Mucosa of rectum (tissue), 2 donors: ENCODE measurements around the gene IGFBP6.

Experiments used
- H3K27ac ChIP-seq, 2 donors: one replicate each; pipeline ENCODE4 v1.7.0; 2013; ENCODE audit warnings: inconsistent platforms in 2 of 2, low read depth in 2 of 2, low read length in 2 of 2
- H3K27me3 ChIP-seq, 2 donors: one replicate each; pipeline ENCODE4 v1.7.0; 2013; ENCODE audit warnings: low read length in 2 of 2; ENCODE audit not compliant: control insufficient read depth in 2 of 2, insufficient read depth in 2 of 2
- H3K36me3 ChIP-seq, 2 donors: one replicate each; pipeline ENCODE4 v1.7.0; 2013; ENCODE audit warnings: low read length in 2 of 2; ENCODE audit not compliant: control insufficient read depth in 2 of 2, insufficient read depth in 2 of 2
- H3K4me1 ChIP-seq, 2 donors: one replicate each; pipeline ENCODE4 v1.7.0; 2013; ENCODE audit warnings: low read length in 2 of 2, mild to moderate bottlenecking in 1 of 2; ENCODE audit not compliant: control insufficient read depth in 2 of 2, insufficient read depth in 2 of 2
- H3K4me3 ChIP-seq, 2 donors: one replicate each; pipeline ENCODE4 v1.7.0; 2013; ENCODE audit warnings: low read length in 2 of 2
- H3K9ac ChIP-seq, 2 donors: one replicate each; pipeline ENCODE4 v1.7.0; 2013; ENCODE audit warnings: low read length in 2 of 2, low read depth in 1 of 2, mild to moderate bottlenecking in 1 of 2
- H3K9me3 ChIP-seq, 2 donors: one replicate each; pipeline ENCODE4 v1.7.0; 2013; ENCODE audit warnings: low read length in 2 of 2; ENCODE audit not compliant: control insufficient read depth in 2 of 2
- donor health status: healthy.
- donor health status: Normal muscosa, but diverticular disease.

Gene IGFBP6

GRCh38 chr12:53053218-53054111 lies 44.0 kb upstream of the IGFBP6 start:
- Histone ChIP-seq H3K4me3 (peak overlapping the region; percentile 76 to 82), H3K27ac (peak overlapping the region; percentile 93 to 96), H3K9ac (peak overlapping the region; percentile 70 to 77), H3K4me1 (peaks cover 49 to 55% of the 10 kb centered on the region in 2 donors), H3K9me3 (no peaks in the 10 kb centered on the region), H3K27me3 (no peaks in the 10 kb centered on the region), H3K36me3 (peaks cover 0 to 2% of the 10 kb centered on the region in 2 donors)

DNA sequence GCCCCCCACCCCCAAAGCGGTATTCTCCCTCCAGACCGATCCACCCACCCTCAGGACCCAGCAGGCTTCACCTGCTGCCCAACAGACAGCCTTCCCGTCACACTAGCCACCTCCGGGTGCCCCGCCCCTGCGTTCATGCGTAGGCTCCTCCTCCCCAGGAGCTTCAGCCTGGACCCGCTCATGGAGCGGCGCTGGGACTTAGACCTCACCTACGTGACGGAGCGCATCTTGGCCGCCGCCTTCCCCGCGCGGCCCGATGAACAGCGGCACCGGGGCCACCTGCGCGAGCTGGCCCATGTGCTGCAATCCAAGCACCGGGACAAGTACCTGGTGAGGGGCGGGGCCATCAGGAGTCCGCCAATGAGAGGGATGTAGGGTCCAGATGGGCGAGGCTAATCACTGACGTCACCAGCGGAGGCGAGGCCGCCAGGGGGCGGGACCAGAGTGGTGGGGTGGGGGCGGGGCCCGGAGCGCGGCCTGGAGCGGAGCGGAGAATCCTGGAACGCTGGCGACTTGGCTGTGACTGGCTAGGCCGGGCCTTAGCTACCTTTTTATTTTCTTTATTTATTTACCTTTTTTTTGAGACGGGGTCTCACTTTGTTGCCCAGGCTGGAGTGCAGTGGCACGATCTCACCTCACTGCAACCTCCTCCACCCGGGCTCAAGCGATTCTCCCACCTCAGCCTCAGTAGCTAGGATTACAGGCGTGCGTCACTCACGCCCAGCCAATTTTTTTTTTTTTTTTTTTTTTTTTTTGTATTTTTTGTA lies 43.2 kb upstream of the IGFBP6 start:
- Histone ChIP-seq H3K27ac (peak overlapping the region; percentile 93 to 96), H3K9me3 (no peaks in the 10 kb centered on the region), H3K36me3 (peaks cover 0 to 2% of the 10 kb centered on the region in 2 donors), H3K4me1 (peaks cover 41 to 46% of the 10 kb centered on the region in 2 donors), H3K27me3 (no peaks in the 10 kb centered on the region), H3K9ac (peak overlapping the region; percentile 70 to 77), H3K4me3 (peak overlapping the region; percentile 76 to 82)

- Histone ChIP-seq H3K9ac (no peak overlapping the region), H3K4me3 (no peak overlapping the region), H3K36me3 (peaks cover 0 to 2% of the 10 kb centered on the region in 2 donors), H3K4me1 (peaks cover 35 to 39% of the 10 kb centered on the region in 2 donors), H3K27ac (no peak overlapping the region), H3K27me3 (no peaks in the 10 kb centered on the region), H3K9me3 (no peaks in the 10 kb centered on the region)
Measured at GRCh38 chr12:53055471-53056266, 41.8 kb upstream of the IGFBP6 start.

- Histone ChIP-seq H3K27me3 (no peaks in the 10 kb centered on the region), H3K9me3 (no peaks in the 10 kb centered on the region), H3K36me3 (peaks cover 0 to 2% of the 10 kb centered on the region in 2 donors), H3K4me3 (no peak overlapping the region), H3K27ac (no peak overlapping the region), H3K9ac (no peak overlapping the region), H3K4me1 (peaks cover 35 to 38% of the 10 kb centered on the region in 2 donors)
Measured at GRCh38 chr12:53056296-53056695, 41.2 kb upstream of the IGFBP6 start.

DNA sequence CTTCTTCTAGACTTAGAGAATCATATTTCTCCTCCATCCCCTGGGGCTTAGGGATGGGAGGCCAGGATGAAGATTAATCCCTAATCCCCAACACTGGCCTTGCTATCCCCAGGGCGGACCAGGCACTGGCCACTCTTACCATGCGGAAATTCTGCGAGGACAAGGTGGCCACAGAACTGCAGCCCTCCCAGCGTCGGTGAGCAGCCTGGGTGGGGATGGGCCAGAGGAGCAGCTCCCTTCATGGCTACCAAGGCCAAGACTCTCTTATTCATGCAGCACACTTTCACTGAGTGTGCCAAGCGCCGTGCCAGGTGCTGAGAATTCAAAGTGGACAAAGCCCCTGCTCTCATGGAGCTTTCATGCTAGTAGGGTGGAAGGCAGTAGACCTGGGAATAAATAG lies 40.6 kb upstream of the IGFBP6 start:
- no peaks in the 10 kb centered on the region for H3K9me3 ChIP-seq
- H3K4me3 ChIP-seq: no peak overlapping the region
- peaks cover 0 to 2% of the 10 kb centered on the region in 2 donors for H3K36me3 ChIP-seq
- H3K27ac ChIP-seq: no peak overlapping the region
- H3K4me1 ChIP-seq: peaks cover 33 to 35% of the 10 kb centered on the region in 2 donors
- H3K27me3 ChIP-seq: no peaks in the 10 kb centered on the region
- H3K9ac ChIP-seq: no peak overlapping the region

DNA sequence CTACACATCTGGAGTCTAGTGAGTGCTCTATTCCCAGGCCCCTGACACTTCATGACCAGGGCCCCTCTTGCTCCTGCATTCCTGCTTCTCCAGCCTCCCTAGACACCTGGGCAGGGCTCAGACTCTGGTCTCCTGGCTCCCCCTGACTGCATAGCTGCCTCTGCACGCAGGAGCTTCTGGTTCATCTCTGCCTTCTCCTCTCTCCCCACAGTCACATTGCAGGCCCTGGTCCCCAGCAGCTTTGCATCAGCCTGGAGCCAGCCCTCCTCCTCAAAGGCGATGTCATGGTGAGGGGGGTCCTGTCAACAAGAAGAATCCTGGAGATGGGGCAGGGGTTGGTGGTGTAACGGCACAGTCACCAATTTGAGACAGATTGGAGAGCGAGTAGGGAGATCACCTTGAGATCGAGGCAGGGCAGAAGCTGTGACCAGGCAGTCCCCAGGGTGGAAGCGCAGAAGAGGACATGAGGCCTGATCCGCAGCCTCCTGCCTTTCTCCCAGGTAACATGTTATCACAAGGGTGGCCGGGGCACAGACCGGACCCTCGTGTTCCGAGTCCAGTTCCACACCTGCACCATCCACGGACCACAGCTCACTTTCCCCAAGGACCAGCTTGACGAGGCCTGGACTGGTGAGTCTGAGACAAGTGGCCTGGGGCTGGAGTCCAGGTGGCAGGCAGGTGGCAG lies 39.5 kb upstream of the IGFBP6 start:
- Histone ChIP-seq H3K27me3 (no peaks in the 10 kb centered on the region), H3K36me3 (peaks cover 2 to 7% of the 10 kb centered on the region in 2 donors), H3K9me3 (no peaks in the 10 kb centered on the region), H3K9ac (no peak overlapping the region), H3K27ac (no peak overlapping the region), H3K4me1 (peaks cover 26 to 27% of the 10 kb centered on the region in 2 donors), H3K4me3 (no peak overlapping the region)

- no peak overlapping the region for H3K27ac ChIP-seq
- no peaks in the 10 kb centered on the region for H3K9me3 ChIP-seq
- peaks cover 18% of the 10 kb centered on the region in 2 donors for H3K4me1 ChIP-seq
- H3K9ac ChIP-seq: no peak overlapping the region
- no peaks in the 10 kb centered on the region for H3K27me3 ChIP-seq
- H3K36me3 ChIP-seq: peaks cover 3 to 13% of the 10 kb centered on the region in 2 donors
- no peak overlapping the region for H3K4me3 ChIP-seq
Measured at GRCh38 chr12:53058674-53059433, 38.6 kb upstream of the IGFBP6 start.

- peaks cover 14 to 15% of the 10 kb centered on the region in 2 donors for H3K4me1 ChIP-seq
- H3K36me3 ChIP-seq: peaks cover 5 to 17% of the 10 kb centered on the region in 2 donors
Measured at GRCh38 chr12:53059434-53060063, 37.9 kb upstream of the IGFBP6 start.

More at GRCh38 chr12:53059434-53060063, 37.9 kb upstream of the IGFBP6 start:
- no peaks in the 10 kb centered on the region for H3K9me3 ChIP-seq
- H3K27ac ChIP-seq: no peak overlapping the region
- no peak overlapping the region for H3K4me3 ChIP-seq
- H3K27me3 ChIP-seq: no peaks in the 10 kb centered on the region
- no peak overlapping the region for H3K9ac ChIP-seq
